GM18909 (cell line): ENCODE measurements around the gene DOCK8.
A peak's percentile ranks its signal among the peaks of the same experiment; 100 is the strongest.
"Not testable (repeated sequence)": the region's sequence is repeated elsewhere in the genome, so short reads cannot be mapped to it uniquely, and the experiment has no call there.

ENCODE experiments used
- ATAC-seq: cut with Tn5 transposase; IDR thresholded peaks from one replicate; pipeline ENCODE4 v1.9.1; 2021; ENCODE audit warnings: mild to moderate bottlenecking; ENCODE audit not compliant: unreplicated experiment, poor library complexity

The DOCK8 gene

DNA sequence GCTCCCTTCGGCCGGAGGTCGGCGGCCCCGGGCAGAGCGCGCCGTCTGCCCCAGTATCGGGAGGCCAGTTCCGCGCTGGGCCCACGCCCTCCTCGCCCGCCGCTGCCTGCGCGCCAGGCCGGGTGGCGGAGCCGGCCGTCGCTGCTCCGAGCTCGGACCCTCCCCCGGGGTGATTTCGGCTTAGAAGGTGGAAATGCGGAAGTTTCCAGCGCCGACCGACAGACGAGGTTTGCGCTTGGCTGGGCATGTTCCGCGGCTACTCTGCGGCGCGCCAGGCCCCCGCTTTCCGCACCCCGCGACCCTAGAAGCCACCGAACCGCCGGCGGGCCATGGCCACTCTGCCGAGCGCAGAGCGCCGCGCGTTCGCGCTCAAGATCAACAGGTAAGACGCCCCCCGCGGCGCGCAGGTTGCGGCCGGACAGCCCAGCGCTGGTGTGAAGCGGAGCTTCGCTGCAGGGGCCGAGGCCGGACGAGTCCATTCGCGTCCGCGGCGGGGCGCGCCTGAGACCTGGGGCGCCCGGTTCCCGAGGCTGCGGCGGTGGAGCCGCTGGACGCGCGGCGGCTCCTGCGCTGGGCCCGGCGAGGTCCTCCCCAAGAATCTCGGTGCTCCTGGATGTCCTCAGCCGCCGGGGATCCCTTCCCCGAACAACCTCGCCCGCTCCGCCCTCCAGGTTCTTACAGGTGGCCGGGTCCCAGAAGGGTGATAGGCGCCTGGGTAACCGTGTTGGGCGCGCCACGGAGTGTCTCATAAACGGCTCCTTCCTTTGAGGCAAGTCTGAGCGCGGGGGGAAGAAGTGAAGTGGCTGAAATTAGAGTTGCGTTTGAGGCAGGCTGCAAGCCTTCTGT lies at the start of gene DOCK8:
DOCK8 (plus strand) TSS at position 218 of the 846 bp plus-strand sequence; CDS start at position 330, 112 bp downstream.
- ATAC-seq = peak; percentile 92

DNA sequence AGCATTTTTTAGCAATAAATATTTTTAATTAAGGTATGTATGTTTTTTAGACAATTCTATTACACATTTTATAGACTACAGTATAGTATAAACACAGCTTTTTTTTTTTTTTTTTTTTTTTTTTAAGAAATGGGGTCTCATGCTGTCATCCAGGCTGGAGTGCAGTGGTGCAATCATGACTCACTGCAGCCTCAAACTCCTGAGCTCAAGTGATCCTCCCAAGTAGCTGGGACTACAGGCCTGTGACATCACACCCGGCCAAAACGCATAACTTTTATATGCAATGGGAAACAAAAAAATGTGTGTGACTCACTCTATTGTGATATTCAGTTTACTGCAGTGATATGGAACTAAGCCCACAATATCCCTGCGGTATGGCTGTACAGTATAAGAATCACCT lies 44.9 kb upstream of the DOCK8 start:
- not testable (repeated sequence) for ATAC-seq

DNA sequence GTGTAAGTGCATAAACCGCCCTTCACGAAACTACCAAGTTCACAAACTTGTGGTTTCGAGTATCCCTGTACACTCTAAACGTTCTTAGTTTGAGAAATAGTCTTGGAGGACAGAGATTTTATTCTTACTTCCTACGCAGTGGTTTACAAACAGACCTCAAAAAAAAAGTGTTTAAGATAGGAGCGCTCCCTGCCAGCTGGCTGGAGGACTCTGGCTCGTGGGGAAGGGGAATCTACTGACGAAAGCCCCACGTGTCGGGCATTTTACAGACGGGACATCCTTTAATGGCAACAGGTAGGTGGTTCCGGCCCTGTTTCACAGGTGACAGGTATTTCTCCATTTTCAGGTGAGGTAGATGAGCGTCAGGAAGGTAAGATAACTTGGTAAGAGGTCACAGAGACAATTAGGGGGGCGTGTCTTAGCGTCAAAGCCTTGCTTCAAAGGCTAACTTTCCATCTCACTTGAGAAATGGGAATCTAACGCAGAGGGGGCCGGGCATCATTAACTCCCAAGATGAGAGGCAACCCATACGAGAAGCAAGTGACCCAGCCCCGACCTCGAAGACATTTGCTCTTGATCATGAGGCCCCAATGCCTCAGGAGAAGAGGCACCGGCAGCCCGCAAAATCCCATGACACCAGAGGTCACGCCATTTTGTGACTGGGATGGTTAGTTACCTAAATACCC lies 36.4 kb upstream of the DOCK8 start:
- ATAC-seq = not testable (repeated sequence)

GRCh38 chr9:178970-179383 lies 35.7 kb upstream of the DOCK8 start, which contains the start of gene ZNG1A:
Gene ZNG1A, minus strand, starts transcription at chr9:179056. Its CDS starts 87 bp downstream, at chr9:178969.
- not testable (repeated sequence) for ATAC-seq

- ATAC-seq = not testable (repeated sequence)
Observed at GRCh38 chr9:199601-200000, 15.1 kb upstream of the DOCK8 start.

- ATAC-seq = no peak
Observed at GRCh38 chr9:206481-206880, 8.2 kb upstream of the DOCK8 start.

GRCh38 chr9:209143-209758 lies 5.4 kb upstream of the DOCK8 start:
- ATAC-seq = no peak

- no peak for ATAC-seq
Observed at GRCh38 chr9:211036-211435, 3.6 kb upstream of the DOCK8 start.

GRCh38 chr9:211557-211956 lies 3.1 kb upstream of the DOCK8 start:
- ATAC-seq = no peak

DNA sequence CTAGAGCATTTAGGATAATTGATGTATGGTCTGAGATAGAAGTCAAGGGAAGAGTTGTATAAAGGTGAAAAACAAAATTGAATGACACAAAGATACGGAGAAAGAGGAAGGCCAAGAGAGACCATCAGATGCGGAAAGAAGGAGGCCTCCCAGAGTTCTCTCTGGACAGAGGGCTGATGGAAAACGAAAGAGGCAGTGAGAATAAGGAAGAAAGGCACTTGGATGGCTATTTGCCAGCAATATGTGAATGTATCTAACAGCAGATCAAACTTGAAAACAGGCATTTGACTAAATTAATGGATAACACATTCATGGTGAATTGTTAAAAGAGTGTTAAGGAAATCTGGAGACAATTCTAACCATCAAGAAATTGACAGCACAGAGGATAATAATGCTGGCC lies 2.4 kb upstream of the DOCK8 start:
- no peak for ATAC-seq

GRCh38 chr9:213901-214300 lies 764 bp upstream of the DOCK8 start:
- ATAC-seq = not testable (repeated sequence)

DNA sequence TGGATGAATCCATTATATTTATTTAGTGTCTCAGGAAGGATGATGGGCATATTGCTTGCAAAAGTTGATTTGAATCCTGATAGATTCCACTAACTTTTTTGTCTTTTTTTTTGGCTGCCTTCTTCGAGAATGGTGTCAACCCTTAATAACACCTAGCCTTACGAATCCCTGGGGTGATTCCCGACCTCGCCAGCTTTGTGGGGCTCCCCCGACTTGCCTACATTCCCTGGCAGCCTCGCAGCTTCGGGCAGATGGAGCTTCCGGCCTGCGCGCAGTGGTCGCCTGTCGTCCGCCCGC lies 366 bp upstream of the DOCK8 start:
- ATAC-seq = no peak

DNA sequence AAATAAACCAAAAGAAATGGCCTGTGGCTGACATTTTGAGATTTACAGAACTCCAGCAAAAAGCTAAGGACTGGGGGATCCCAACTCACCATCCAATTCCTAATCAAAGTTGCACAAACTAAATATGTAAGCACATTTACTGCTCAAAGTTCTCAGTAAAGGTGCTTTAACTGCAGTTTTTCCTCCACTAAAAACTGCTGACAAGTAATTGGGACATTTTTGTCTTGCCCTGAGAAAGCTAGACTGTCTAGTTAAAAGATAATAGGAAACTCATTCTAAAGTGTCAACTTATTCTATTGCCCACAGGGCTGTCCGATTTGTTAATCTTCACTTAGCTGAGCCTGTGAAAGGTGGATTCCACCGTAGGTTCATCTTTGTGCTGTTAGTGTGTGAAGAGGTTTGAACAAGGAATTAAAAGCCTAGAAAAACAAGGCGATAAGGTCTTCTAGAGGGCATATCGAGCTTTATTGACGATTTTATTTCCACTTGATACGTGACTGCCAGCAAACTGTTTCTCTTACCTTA lies 1.0 kb downstream of the DOCK8 start:
- no peak for ATAC-seq

- no peak for ATAC-seq
Observed at GRCh38 chr9:216866-217265, 2.2 kb downstream of the DOCK8 start.

- no peak for ATAC-seq
Observed at GRCh38 chr9:217950-218349, 3.3 kb downstream of the DOCK8 start.

DNA sequence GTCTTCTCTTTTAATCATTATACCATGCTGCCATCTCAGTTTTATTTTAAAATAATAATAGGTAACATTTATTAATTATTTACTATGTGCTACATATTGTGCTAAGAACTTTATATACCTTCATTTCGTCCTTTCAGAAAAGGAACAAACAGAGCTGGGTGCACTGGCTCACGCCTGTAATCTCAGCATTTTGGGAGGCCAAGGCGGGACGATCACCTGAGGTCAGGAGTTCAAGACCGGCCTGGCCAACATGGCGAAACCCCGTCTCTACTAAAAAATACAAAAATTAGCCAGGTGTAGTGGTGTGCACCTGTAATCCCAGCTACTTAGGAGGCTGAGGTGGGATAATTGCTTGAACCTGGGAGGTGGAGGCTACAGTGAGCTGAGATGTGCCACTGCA lies 4.4 kb downstream of the DOCK8 start:
- ATAC-seq = not testable (repeated sequence)

DNA sequence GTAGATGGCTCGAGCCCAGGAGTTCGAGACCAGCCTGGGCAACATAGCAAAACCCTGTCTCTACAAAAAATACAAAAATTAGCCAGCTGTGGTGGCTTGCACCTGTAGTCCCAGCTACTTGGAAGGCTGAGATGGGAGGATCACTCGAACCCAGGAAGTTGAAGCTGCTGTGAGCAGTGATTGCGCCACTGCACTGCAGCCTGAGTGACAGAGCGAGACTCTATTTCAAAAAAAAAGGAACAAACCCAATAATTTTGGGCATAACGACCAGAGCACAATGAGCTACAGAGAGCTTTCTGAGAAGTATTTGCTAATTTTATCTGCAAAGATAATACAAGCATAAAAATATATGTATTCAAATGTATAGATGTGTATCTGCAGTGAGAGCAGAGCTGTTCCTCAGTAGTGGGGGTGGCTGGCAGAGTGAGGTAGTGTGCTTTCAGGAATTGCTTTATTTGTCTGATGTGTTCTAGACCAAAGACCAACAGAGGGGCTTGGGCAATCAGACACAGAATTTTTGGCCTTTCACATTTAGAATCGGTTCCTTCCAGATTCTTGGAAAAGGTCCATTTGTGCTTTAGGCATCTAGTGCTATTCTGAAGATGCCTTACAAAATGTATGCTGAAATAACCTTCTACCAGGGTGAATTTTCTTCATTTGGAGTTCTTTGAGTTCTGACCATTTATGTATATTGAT lies 5.2 kb downstream of the DOCK8 start:
- ATAC-seq = no peak

DNA sequence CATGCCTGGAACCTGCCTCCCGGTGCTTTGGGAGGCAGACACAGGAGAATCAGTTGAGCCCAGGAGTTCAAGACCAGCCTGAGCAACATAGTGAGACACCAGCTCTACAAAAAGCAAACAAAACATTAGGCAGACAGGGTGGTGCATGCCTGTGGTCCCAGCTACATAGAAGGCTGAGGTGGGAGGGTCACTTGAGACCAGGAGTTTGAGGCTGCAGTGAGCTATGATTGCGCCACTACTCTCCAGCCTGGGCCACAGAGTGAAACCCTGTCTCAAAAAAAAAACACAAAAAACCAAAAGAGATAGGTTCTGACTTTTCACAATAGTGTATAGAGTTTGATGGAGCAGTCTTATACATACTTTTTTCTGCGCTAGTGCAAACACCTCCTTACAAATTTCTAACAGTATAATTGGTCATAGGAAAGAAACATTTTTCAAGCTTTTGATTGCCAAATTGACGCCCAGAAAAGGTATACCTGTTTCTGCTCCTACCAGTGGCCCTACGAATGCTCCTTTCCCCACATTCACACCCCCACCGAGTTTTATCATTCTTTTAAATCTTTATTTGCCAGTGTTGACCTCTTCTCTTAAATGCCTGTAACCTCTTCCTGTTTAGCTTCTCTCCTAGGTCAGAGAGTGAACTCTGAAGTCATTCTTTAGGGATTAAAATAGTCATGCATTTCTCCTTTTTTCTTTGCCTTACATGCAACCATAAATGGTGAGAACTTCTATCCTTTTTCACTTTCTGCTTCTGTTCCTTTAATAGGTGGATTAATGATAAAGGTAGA lies 7.5 kb downstream of the DOCK8 start:
- no peak for ATAC-seq

- ATAC-seq = no peak
Observed at GRCh38 chr9:223152-223551, 8.5 kb downstream of the DOCK8 start.

DNA sequence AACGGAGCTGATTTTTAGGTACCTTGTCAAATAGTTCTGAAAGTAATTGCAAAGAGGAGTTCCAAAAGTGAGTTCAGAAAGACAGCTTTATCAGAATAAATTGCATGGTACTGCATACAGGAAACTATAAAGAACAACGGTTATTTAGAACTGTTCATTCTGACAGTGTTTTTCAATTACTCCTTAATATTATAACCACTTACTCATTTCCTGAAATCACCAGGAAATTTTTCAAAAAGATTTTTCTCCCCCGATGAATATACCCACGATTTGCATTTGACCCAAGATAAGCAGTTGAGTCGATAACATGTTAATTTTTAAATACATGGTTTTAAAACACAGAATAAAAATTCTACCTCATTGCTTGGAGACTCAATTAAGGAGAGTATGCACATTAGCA lies 9.4 kb downstream of the DOCK8 start:
- ATAC-seq = no peak
